Aorta (tissue), 5 donors: ENCODE data around the gene SLC4A1AP. TPM values are rescaled to one million over a fixed set of nuclear protein-coding genes. Genes with fewer than 3 reads are reported as not detected.

Experiments used
- ATAC-seq: fragments of 200-7000 bp; cut with Tn5 transposase; one replicate; pipeline ENCODE4 v1.9.1; 2022; ENCODE audit warnings: moderate library complexity; ENCODE audit not compliant: low FRiP score
- DNase-seq, 2 donors: peaks; one replicate each; pipeline ENCODE4 v3.0.0-alpha.2; 2020
- H3K27ac ChIP-seq, 2 donors: one replicate each; pipeline ENCODE4 v1.5.1; 2013; ENCODE audit warnings: low read length in 2 of 2, mild to moderate bottlenecking in 2 of 2, moderate library complexity in 2 of 2, control low read depth in 1 of 2, inconsistent platforms in 1 of 2, low read depth in 1 of 2
- H3K27me3 ChIP-seq, 2 donors: one replicate each; pipeline ENCODE4 v1.6.1; 2013; ENCODE audit warnings: control low read depth in 1 of 2, low read length in 1 of 2, mild to moderate bottlenecking in 1 of 2, moderate library complexity in 1 of 2; ENCODE audit not compliant: insufficient read depth in 2 of 2, control insufficient read depth in 1 of 2
- H3K36me3 ChIP-seq, 2 donors: one replicate each; pipeline ENCODE4 v1.6.1; 2013; ENCODE audit warnings: control low read depth in 1 of 2, low read length in 1 of 2, mild to moderate bottlenecking in 1 of 2; ENCODE audit not compliant: insufficient read depth in 2 of 2, control insufficient read depth in 1 of 2
- H3K4me1 ChIP-seq, 2 donors: one replicate each; pipeline ENCODE4 v1.6.1; 2013; ENCODE audit warnings: low read length in 2 of 2, control low read depth in 1 of 2, mild to moderate bottlenecking in 1 of 2, moderate library complexity in 1 of 2; ENCODE audit not compliant: insufficient read depth in 2 of 2, control insufficient read depth in 1 of 2
- H3K4me3 ChIP-seq, 2 donors: one replicate each; pipeline ENCODE4 v1.5.1; 2013; ENCODE audit warnings: low read length in 2 of 2, control low read depth in 1 of 2, mild to moderate bottlenecking in 1 of 2
- H3K9me3 ChIP-seq: one replicate; pipeline ENCODE4 v1.6.1; 2013; ENCODE audit warnings: mild to moderate bottlenecking, low read length; ENCODE audit not compliant: control insufficient read depth
- WGBS, 2 donors: extraction: QIAGEN DNeasy Blood & Tissue Kit; methylation state at CpG; one replicate each; pipeline ENCODE4 v1.1.7; 2013; 5-methylcytosine and 5-hydroxymethylcytosine counted together
- intact Hi-C, 2 donors: fragments of 100-400 bp; cut with DNase I; formaldehyde crosslinking; loops; one replicate each; pipeline versions ENCODE4 v1.14.2 to v1.15.0; 2022
- polyA plus RNA-seq, 2 donors: library from polyadenylated mRNA; stranded (reverse); fragments of 200-250 nt; gene quantifications; one replicate each; pipeline ENCODE4 v1.2.3, GENCODE V29; 2013
- total RNA-seq, 2 donors: library from RNA; stranded (reverse); fragmentation: NEBNext Ultra II Directional; extraction: Animal tissue kit (Norgen Biotek cat#: 25700); gene quantifications; one replicate each; pipeline ENCODE4 v1.2.1, GENCODE V29; 2021
- donor health status: healthy with polysubstance abuse.
- donor health status: Bipolar disorder and iron deficiency.
- donor health status: DM: no; HTN: no; CAD: no.
- donor health status: DM: no; HTN: no; CAD: no.
- donor health status: DM: yes; HTN: yes; CAD: no.

SLC4A1AP gene
- total and polyA plus RNA-seq, 4 donors, result 10.3 to 19.7 (median 16.9) TPM

DNA sequence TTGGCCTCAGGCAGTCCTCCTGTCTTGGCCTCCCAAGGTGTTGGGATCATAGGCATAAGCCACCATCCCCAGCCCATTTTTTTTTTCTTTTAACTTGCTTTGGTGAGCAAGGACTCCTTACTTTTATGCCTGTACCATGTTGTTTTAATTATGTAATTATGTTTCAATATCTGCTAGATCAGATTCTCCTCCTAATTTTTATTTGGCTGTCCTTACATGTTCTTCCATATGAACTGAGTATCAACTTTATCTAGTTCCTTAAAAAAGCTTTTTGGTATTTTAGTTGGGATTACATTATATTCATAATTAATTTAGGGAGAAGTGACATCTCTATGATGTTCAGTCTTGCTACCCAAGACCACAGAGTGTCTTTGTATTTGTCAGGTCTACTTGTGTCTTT, 18.5 kb upstream of the SLC4A1AP start:
- H3K36me3 ChIP-seq, result peaks cover 3 to 6% of the 10 kb centered on the region in 2 donors
- no peak overlapping the region for H3K4me3 ChIP-seq
- H3K27ac ChIP-seq, result no peak overlapping the region

DNA sequence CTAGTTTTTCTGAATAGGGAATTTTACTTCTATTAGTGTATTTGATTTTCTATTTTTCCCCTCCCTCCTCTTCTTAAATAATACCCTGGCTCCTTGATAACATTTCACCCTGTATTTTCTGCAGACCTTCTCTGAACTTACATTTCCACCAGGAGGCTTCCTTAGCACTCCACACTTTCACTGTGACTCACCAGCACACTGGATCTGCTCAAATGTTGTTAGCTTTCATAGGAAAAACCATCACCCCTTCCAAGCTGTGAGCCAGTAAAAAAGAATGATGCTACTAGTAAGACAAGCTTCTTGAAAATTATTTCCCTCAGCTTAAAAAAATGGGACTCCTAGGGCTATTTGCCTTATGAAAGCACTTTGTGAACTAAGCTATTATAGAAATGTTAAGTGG, 16.4 kb upstream of the SLC4A1AP start:
- no peaks in the 10 kb centered on the region for H3K27me3 ChIP-seq
- peaks cover 3 to 6% of the 10 kb centered on the region in 2 donors for H3K36me3 ChIP-seq
- no peaks in the 10 kb centered on the region for H3K4me1 ChIP-seq
- ATAC-seq (no peak), DNase-seq (no peak)
- intact Hi-C loops, result no loop called here
- H3K4me3 ChIP-seq, result no peak overlapping the region
- H3K27ac ChIP-seq, result no peak overlapping the region
- H3K9me3 ChIP-seq, result no peaks in the 10 kb centered on the region

More for the DNA sequence above, 18.5 kb upstream of the SLC4A1AP start:
- intact Hi-C loops, result no loop called here
- Histone ChIP-seq H3K9me3 (no peaks in the 10 kb centered on the region), H3K27me3 (no peaks in the 10 kb centered on the region), H3K4me1 (no peaks in the 10 kb centered on the region)
- DNase-seq, result no peak
- ATAC-seq, result no peak

DNA sequence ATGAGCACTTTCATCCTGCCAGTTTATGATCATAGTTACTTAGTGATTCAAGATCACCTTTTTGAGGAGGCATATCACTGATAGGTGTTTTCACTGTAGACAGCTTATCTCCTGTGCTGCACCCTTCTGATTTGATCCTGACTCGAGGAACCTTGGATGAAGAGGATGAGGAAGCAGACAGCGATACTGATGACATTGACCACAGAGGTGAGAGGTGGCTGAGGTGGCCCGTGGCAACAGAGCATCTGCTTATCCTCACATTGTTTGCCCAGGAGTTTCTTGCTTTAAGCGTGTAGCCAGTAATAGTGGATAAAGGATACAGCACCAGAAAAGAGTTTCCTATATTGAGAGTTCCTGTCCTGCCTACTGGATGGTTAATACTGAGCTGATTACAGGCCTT, 16.0 kb upstream of the SLC4A1AP start:
- no peaks in the 10 kb centered on the region for H3K9me3 ChIP-seq
- no peaks in the 10 kb centered on the region for H3K4me1 ChIP-seq
- ATAC-seq (no peak), DNase-seq (no peak)
- intact Hi-C loops, result no loop called here
- peaks cover 6 to 7% of the 10 kb centered on the region in 2 donors for H3K36me3 ChIP-seq
- H3K27ac ChIP-seq, result no peak overlapping the region
- H3K27me3 ChIP-seq, result no peaks in the 10 kb centered on the region
- H3K4me3 ChIP-seq, result no peak overlapping the region
- WGBS, 2 donors, result 89 to 93% methylated on average over 4 of the region's 4 CpGs

DNA sequence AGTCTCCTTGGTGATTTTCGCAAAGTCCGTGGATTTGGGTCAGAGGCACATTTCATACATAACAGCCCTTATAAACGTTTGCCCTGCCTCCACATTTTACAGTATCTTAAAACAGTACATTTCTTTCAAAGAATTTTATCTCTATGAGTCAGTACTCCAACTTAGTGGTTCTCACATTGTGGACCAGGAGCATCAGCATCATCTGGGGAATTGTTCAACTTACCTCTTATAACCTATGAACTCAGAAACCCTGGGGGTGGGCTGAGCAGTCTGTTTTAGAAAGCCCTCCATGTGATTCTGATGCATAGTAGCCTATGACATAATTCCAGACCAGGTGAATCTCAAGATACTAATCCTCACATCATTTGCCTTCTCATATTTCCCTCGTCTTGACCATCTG, 12.6 kb upstream of the SLC4A1AP start:
- WGBS, 2 donors, result 73 to 76% methylated on average over 4 of the region's 4 CpGs
- Histone ChIP-seq H3K4me1 (no peaks in the 10 kb centered on the region), H3K36me3 (peaks cover 11 to 19% of the 10 kb centered on the region in 2 donors), H3K9me3 (no peaks in the 10 kb centered on the region), H3K4me3 (no peak overlapping the region), H3K27ac (no peak overlapping the region), H3K27me3 (no peaks in the 10 kb centered on the region)
- no peak for DNase-seq
- no peak for ATAC-seq
- intact Hi-C loops, result no loop called here

DNA sequence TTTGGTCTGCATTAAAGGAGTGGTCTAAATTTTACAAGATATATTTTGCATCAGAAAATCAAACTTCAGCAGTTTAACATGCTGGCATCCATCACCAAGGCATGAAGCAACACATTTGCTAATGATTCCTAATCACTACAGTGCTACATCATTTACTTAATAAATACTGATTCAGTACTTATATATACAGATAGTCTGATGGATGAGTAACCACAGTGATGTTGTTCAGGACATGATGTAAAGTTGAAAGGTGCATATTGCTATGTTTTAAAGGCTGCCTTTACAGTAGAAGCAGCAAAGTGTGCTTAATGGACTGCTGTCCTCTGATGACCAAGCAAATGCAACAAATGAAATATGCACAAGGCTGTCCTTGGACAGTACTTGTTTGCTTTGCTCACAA, 11.3 kb upstream of the SLC4A1AP start:
- Histone ChIP-seq H3K27ac (no peak overlapping the region), H3K4me1 (no peaks in the 10 kb centered on the region), H3K4me3 (no peak overlapping the region), H3K9me3 (no peaks in the 10 kb centered on the region), H3K36me3 (peaks cover 15 to 19% of the 10 kb centered on the region in 2 donors), H3K27me3 (no peaks in the 10 kb centered on the region)
- ATAC-seq, result no peak
- no peak for DNase-seq
- intact Hi-C loops, result no loop called here

DNA sequence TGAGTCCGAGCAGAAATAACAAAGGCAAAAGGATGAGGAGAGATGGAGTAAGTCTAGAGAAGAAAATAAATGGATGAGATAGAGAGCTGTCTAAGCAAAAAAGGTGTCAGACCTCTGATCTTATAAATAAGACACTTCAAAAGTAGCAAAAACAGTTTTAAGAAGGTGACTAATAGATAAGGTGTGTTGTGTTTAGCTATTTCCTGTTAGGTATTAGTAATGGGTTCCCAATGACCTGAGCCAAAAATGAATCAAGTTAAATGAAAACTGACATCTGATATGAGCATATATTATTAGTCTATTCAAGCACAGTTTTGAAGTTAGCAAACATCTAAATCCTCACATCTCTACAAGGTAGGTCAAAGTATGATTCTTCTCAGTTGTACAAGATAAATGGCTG, 10.9 kb upstream of the SLC4A1AP start:
- H3K27me3 ChIP-seq, result no peaks in the 10 kb centered on the region
- H3K4me3 ChIP-seq, result no peak overlapping the region
- DNase-seq, result no peak
- H3K9me3 ChIP-seq, result no peaks in the 10 kb centered on the region
- no peak overlapping the region for H3K27ac ChIP-seq
- intact Hi-C loops, result no loop called here
- 85 to 86% methylated on average over 1 of the region's 1 CpG for WGBS, 2 donors
- peaks cover 14 to 19% of the 10 kb centered on the region in 2 donors for H3K36me3 ChIP-seq
- ATAC-seq, result no peak
- no peaks in the 10 kb centered on the region for H3K4me1 ChIP-seq

DNA sequence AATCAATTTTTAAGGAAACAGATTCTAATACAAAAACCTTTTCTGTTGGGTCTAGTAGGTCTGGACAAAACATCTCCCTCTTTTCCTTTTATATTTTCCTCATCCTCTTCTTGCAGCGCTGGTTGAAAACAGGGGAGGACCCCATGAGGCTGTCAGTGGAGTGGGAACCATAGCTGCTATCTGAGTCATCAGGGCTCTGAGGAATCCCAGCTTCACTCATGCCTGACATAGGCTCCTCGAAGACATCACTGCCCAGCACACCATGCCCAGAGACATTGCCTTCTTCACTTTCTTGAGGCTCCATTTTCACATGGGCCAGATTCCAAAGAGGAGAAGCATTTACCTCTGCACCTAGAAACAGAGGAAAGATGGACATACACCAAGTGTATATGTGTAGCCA, 10.3 kb upstream of the SLC4A1AP start:
- DNase-seq, result no peak
- no peak for ATAC-seq
- H3K27ac ChIP-seq, result no peak overlapping the region
- no peaks in the 10 kb centered on the region for H3K27me3 ChIP-seq
- no peaks in the 10 kb centered on the region for H3K9me3 ChIP-seq
- no peaks in the 10 kb centered on the region for H3K4me1 ChIP-seq
- no peak overlapping the region for H3K4me3 ChIP-seq
- peaks cover 13 to 19% of the 10 kb centered on the region in 2 donors for H3K36me3 ChIP-seq
- intact Hi-C loops, result no loop called here
- WGBS, 2 donors, result 88 to 92% methylated on average over 2 of the region's 2 CpGs

DNA sequence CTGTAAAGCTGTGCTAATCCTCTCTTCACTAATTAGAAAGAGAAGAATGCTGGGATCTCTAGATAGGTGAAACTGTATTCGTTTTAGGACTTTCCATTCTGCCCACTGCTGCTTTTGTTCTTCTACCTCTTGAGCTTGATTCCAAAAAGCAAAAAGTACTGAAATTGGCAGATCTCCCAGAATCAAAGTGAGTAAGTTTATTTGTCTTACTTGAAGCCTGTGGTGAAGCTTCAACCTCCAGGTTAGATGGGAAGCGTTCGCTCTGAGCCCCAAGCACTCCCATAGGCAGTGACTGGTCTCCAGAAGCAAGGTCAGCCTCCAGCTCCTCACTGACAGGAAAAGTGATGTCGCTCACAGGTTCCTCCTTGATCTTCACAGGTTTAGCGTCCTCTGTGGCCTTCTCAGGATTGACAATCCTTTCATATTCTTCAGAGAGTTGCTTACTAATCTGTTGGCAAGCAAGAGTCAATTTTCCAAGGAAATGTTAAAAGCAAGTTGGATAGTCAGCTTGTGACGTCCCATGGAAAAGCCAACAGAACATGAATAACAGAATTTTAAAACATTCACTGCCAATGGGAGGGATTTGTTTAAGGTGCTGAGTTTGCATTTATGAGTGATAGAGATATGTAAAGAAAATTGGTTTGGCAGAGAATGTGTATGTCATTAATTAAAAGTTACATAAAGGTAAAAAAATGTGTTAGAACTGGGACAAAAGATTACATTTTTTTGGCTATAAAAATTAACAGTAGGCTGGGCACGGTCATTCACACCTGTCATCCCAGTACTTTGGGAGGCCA, 8.3 kb upstream of the SLC4A1AP start:
- Histone ChIP-seq H3K4me1 (no peaks in the 10 kb centered on the region), H3K36me3 (peaks cover 13 to 19% of the 10 kb centered on the region in 2 donors), H3K27ac (no peak overlapping the region), H3K9me3 (no peaks in the 10 kb centered on the region), H3K4me3 (no peak overlapping the region), H3K27me3 (no peaks in the 10 kb centered on the region)
- DNase-seq (no peak), ATAC-seq (no peak)
- 63 to 69% methylated on average over 7 of the region's 7 CpGs for WGBS, 2 donors
- intact Hi-C loops, result no loop called here

DNA sequence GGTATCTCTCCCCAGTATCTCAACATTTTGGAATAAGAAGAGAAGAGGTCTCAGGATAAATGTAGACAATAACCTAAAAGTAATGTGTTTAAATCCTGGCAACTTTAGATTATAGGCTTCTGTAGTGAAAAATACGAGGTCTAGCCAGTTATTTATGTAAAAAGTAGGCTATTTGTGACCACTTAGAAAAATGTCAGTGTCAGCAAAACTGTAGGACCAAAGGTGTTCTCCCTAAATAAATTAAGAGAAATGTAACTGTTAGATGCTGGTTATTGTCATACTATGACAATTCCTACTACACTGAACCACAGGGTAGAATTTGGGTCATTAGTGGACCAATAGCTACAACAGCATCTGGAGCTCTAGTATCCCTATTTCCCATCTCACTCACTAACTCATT, 2.3 kb upstream of the SLC4A1AP start:
- peaks cover 0 to 3% of the 10 kb centered on the region in 2 donors for H3K4me1 ChIP-seq
- DNase-seq, result no peak
- ATAC-seq, result no peak
- intact Hi-C loops, result no loop called here
- H3K27ac ChIP-seq, result no peak overlapping the region
- no peak overlapping the region for H3K4me3 ChIP-seq
- no peaks in the 10 kb centered on the region for H3K27me3 ChIP-seq
- peaks cover 0 to 6% of the 10 kb centered on the region in 2 donors for H3K36me3 ChIP-seq
- H3K9me3 ChIP-seq, result no peaks in the 10 kb centered on the region
- WGBS, 2 donors, result 73 to 78% methylated on average over 1 of the region's 1 CpG
